Right ventricle myocardium superior (tissue), 1 donor: ENCODE results near the gene IL12RB2. TPM values are rescaled to one million over a fixed set of nuclear protein-coding genes. Genes with fewer than 3 reads are reported as not detected.
"Not testable (repeated sequence)": the region's sequence is repeated elsewhere in the genome, so short reads cannot be mapped to it uniquely, and the experiment has no call there.

Experiments
- ATAC-seq: fragments of 200-7000 bp; cut with Tn5 transposase; one replicate; pipeline ENCODE4 v1.9.1; 2020; ENCODE audit warnings: mild to moderate bottlenecking; ENCODE audit not compliant: poor library complexity
- DNase-seq: peaks from one replicate; pipeline ENCODE4 v3.0.0-alpha.2; 2020
- intact Hi-C: fragments of 100-400 bp; cut with DNase I; formaldehyde crosslinking; loops from one replicate; pipeline ENCODE4 v1.11.2; 2022
- total RNA-seq: library from RNA; stranded (reverse); fragmentation: NEBNext Ultra II Directional; extraction: Animal tissue kit (Norgen Biotek cat#: 25700); gene quantifications from one replicate; pipeline ENCODE4 v1.2.1, GENCODE V29; 2021
- donor health status: DM: no; HTN: yes; CAD: no; lungs with severe emphysema.

IL12RB2 gene
- total RNA-seq, 1 donor from 2014 or later: 0.54 TPM

DNA sequence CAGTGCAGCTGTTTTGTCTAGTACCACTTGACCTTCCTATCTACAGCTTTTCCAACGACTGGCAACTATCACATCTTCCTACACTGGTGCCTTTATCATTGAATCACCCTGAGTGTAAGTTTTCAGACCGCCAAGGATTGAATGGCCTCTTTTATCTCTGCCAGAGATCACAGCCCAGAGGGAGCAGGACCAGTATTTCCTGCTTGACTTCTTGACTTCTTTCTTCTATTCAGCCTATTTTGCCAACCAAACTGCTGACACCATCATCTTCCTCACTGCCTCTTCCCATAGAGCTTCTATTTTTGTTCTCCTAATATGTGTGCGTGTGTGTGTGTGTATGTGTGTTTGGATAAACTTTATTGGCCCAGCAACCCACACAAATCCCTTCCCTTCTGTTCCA lies 68.7 kb downstream of the IL12RB2 start:
- intact Hi-C loops: no loop called here
- DNase-seq: no peak
- no peak for ATAC-seq

DNA sequence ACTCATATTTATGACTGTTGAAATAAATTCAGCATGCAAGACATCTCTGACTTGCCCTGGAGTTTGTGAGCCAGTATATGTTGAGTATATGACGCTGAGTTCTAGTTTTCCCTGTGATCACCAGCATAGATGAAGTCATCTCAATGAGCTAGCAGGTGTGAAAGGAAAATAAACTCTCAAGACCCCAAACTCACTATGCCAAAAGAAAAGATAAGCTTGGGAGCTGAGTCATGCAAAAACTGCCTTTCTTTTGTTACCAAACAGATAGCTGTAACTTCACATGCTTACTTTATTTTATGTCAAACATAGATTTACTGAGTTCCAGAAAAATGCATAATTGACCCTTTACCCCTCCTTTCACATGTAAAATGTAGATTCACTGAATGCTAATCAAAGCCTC lies 69.6 kb downstream of the IL12RB2 start:
- DNase-seq (no peak), ATAC-seq (no peak)
- intact Hi-C loops: no loop called here

DNA sequence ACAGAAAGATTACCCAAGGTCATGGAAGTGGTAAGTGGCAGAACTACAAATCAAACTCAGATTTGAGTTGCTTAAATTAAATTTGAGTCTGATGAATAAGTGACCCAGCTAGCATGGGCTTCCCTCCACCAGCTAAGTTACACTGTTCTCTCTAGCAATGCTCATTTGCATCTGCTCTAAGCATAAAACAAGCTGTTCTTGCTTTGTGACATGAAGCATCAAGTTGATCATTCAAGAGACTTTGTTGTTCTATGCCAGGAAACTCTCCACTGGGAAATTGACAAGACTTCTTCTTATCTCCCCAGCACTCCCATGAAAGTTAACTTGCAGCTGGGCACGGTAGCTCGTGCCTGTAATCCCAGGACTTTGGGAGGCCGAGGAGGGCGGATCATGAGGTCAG lies 73.5 kb downstream of the IL12RB2 start:
- intact Hi-C loops: no loop called here
- ATAC-seq: peak; percentile 22
- no peak for DNase-seq

DNA sequence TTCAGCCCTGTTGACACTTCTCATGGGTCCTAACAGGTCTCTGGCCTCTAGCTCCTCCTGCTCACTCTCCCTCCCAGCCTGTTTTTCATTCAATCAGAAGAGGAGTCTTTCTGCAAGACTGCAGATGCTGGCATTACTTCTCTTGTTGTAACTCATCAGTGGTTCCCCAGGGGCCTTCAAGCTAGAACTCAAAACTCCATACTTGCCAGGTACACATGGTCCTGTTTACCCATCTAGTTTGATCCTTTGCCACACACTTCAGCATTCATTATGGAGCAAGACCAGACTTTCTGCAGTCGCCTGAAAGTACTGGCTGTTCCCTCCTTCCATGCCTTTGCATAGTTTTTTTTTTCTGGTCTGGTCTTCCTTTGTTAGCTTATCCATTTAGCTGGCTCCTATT lies 74.6 kb downstream of the IL12RB2 start:
- ATAC-seq: peak; percentile 15
- no peak for DNase-seq
- intact Hi-C loops: no loop called here

DNA sequence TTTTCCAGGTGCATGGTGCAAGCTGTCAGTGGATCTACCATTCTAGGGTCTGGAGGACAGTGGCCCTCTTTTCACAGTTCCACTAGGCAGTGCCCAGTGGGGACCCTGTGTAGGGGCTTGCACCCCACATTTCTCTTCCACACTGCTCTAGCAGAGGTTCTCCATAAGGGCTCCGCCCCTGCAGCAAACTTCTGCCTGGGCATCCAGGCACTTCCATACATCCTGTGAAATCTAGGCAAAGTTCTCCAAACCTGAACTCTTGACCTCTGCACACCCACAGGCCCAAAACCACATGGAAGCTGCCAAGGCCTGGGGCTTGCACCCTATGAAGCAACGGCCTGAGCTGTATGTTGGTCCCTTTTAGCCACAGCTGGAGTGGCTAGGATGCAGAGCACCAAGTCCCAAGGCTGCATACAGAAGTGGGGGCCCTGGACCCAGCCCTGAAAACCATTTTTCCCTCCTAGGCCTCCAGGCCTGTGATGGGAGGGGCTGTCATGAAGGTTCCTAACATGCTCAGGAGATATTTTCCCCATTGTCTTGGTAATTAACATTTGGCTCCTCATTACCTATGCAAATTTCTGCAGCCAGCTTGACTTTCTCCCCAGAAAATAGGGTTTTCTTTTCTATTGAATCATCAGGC lies 76.4 kb downstream of the IL12RB2 start:
- intact Hi-C loops: no loop called here
- no peak for DNase-seq
- no peak for ATAC-seq

DNA sequence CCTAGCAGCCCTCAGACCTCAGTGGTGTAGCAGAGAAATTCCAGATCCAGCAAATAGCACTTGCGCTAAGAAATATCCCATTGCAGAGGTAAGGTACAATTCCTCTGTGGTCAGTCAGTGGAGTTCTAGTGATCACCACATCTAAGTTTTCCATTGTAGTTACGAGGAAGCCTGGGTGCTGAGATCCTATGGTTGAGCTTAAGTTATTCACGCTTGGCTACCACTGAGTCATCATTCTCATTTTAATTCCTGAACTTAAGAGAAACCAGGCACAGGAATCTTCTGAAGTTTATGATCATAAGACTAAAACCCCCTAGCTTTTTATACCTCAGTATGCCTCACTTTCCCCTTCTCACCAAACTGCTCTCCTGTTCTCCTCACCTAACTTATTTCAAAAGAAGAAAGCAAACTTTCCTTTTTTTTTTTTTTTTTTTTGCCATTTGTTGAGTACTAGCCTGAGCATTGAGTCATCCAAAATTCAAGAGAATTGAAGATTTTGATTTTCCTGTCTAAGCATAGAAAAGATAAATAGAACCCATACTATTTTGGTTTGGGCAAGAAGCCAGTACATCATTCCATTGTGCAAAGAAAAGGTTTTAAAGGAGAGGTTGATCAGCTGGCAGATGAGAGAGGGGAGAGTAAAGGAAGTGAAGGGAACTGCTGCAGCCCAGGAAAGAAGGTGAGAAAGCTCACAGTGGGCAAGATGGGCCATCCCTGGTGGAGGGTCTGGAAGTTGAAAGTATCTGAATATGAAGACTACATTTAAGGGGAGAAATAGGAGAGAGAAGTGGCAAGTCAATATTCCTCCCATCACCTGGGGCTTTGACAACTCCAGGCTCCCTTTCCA lies 82.6 kb downstream of the IL12RB2 start:
- ATAC-seq (no peak), DNase-seq (no peak)
- intact Hi-C loops: no loop called here

DNA sequence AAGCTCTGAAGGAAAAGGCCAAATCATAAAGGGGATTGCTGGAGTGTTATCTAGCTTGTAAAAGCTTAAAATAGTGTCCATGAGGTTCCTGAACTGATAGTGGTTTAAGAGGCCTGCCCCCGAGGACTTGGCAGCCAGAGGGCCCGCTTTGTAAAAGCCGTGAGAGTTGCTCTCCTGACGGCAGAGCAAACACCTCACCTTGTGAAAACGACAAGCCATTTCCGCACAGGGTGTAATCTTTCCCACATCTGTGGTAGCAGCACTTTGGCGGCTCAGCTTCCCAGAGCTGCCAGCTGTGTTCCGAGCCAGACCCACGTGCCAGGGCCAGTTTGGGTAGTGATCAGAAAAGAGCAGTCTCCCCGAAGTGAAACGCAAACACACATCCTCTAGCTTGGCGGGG lies 85.6 kb downstream of the IL12RB2 start:
- intact Hi-C loops: no loop called here
- peak; percentile 44 for DNase-seq
- peak; percentile 82 for ATAC-seq

DNA sequence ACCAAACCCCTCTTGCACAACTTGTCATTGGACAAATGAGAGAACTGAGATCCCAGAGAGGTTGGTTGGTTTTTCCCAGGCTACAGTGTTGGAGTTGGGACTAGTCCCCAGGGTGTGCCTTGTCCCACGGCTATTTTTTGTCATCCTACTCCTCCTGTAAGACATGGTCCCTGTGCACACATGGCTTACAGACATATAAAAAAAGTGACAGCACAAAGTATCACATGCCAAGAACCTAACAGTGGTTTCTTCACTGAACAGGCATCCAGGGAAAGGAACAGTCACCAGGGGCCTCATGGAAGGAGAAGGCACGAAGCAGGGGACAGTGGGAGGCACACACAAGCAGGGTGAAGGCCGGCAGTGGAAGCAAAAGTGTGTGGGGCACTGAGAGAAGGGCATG lies 86.1 kb downstream of the IL12RB2 start:
- intact Hi-C loops: no loop called here
- peak; percentile 9 for ATAC-seq
- DNase-seq: no peak

DNA sequence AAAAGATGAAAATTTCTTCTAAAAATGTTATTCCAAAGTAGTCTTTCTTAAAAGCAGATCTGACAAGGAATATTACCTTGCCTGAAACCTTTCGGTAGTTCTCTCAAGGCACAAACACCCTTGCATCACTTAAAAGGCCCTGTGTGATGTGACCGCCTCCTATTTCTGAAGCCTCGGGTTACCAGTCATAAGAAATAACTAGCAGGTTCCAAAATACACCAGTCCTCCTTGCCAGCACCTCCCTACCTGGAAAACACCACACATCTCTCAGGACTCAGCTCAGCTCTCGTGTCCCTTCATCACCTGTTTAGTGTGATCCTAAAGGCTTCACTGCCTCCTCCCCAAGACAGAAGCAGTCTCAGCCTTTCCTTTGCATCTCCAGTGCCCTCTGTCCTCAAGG lies 86.9 kb downstream of the IL12RB2 start:
- intact Hi-C loops: no loop called here
- ATAC-seq (no peak), DNase-seq (no peak)

DNA sequence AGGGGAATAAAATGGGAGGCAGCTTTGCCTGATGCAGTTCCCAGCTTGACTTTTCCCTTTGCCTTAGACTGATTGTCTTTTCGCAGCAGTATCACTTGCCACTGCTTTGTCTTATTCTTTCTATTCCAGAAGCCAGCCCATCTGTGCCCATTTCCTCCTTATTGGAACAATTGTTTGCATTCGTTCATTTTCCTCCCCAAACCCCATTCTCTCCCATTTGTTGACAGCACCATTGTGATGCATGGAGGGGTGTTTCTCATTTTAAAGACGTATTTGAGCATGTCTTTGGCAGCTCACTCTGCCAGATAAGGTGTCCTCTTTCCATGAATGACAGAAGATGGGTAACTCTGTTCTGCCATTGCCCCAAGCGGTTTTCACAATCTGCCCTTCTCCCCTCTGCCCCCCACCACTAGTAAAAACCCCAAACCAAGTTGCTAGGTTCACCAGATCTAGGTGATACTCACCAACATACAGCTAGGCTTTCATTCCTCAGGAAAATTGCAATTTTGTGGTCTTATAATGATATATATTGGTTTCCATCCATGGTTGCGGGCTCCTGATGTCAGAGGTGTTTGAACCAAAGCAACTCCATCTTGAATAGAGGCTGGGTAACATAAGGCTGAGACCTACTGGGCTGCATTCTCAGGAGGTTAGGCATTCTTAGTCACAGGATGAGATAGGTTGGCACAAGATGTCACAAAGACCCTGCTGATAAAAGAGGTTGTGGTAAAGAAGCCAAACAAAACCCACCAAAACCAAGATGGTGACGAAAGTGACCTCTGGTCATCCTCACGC lies 91.7 kb downstream of the IL12RB2 start:
- intact Hi-C loops: no loop called here
- DNase-seq (no peak), ATAC-seq (no peak)

DNA sequence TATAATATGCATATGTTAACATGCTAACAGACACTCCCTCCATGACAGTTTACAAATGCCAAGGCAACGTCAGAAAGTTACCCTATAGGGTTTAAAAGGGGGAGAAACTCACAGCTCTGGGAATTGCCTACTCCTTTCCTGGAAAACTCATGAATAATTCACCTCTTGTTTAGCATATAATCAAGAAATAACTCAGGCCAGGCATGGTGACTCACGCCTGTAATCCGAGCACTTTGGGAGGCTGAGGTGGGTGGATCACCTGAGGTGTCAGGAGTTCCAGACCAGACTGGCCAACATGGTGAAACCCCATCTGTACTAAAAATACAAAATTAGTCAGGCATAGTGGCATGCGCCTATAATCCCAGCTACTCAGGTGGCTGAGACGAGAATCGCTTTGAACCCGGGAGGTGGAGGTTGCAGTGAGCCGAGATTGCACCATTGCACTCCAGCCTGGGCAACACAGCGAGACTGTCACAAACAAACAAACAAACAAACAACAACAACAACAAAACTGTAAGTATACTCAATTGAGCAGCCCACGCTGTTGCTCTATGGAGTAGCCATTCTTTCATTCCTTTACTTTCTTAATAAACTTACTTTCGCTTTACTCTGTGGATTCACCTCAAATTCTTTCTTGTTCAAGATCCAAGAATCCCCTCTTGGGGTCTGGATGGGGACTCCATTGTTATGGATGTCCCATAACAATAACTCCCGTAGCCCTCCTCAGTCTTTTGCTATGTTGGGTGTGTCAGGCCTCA lies 92.5 kb downstream of the IL12RB2 start:
- ATAC-seq, intact Hi-C loops, DNase-seq: not testable (repeated sequence)

DNA sequence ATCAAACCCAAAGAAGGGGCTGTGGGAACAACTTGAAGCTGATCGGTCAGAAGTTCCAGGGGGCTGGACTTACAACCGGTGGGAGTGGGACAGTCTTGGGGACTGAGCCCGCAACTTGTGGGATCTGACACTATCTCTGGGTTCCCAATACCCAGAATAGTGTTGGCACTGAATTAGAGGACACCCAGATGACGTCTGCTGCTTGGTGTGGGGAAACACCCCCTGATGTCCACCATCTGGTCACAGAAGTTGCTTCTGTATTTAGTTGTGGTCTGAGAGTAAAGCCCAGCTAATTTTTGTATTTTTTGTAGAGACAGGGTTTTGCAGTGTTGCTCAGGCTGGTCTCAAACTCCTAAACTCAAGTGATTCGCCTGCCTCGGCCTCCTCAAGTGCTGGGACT lies 93.8 kb downstream of the IL12RB2 start:
- DNase-seq (no peak), ATAC-seq (no peak)
- intact Hi-C loops: no loop called here

DNA sequence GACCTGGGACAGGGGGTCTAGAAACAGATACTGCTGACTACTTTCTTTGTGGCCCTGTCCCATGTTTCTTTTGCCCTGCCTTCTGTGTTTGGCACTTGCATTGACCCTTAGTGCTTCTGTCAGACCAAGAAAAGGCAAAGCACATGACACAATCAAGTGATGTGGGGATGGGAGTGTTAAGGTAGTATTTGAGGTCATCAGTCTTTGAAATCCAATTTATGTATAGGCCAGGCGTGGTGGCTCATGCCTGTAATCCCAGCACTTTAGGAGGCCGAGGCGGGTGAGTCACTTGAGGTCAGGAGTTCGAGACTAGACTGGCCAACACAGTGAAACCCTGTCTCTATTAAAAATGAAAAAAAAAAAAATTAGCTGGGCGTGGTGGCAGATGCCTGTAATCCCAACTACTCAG lies 96.5 kb downstream of the IL12RB2 start:
- ATAC-seq (no peak), DNase-seq (no peak)
- intact Hi-C loops: no loop called here

DNA sequence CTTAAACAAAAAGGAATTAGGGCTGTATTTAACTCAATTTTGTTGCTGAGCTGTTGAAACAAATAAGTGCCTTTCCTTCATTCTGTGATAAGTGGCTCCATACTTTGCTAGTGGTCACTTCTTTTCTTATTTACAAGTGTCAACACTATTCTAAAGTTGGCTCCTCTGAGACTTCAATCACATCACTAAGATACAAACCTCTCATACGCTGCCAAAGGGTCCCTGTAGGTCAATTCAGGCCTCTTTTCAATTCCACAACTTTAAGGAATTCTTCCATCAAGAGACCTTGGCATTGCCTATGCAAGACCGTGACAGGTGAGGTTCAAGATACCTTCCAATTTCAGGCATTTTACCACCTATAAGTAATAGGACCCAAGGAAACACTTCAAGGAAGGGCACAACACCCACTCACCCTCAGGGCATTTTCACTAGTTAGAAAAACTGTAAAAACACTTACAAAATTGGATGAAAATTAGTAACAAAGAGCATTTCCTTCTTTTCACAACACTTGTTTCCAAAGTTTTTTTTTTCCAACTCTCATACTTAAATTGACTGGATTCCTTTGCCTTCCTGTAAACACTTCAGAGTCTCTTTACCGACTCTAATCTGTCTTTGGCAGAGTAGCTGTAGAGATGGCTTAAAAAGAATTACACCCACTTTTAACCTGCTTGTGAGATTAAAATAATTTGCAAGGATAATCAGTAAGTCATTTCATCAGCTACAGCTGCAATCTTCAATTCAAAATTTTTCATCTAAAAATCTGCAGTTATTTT lies 98.0 kb downstream of the IL12RB2 start:
- ATAC-seq: peak; percentile 32
- intact Hi-C loops: no loop called here
- no peak for DNase-seq

DNA sequence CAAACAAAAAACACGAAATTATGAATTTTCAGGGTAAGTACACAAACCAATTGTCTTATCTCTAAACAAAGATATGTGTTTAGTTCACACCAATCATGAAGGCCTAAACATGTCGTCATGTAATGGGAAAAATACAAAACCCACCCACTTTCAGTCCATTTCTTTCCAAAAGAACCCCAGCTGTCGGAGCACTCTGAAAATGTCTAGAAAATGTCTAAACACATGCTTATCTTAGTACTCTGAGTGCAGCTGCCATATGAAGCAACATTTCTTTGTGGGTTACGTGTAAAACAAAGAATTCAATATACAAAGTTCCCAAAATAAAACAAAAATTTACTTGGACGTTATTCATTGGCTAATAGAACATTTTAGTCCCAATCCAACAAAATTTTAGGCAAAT lies 99.8 kb downstream of the IL12RB2 start:
- ATAC-seq (peak; percentile 44), DNase-seq (no peak)
- intact Hi-C loops: no loop called here

DNA sequence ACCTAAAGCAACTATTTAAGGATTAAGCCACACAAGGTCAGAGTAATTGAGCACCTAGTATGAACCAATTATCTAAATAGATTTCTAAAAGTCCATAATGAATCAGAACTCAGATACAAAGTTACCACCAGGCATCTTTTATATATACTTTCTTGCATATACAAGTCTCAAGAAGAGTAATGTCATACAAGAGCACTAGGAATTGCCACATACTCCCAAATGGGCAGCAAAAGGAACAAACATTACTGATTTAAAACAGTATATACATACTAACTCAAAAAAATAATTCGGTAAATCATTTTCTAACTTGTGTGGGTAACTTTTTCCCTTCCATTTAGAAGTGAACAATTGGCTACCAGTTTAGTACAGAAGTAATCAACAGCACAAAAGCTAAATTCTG lies 100.5 kb downstream of the IL12RB2 start:
- ATAC-seq (no peak), DNase-seq (no peak)
- intact Hi-C loops: no loop called here

DNA sequence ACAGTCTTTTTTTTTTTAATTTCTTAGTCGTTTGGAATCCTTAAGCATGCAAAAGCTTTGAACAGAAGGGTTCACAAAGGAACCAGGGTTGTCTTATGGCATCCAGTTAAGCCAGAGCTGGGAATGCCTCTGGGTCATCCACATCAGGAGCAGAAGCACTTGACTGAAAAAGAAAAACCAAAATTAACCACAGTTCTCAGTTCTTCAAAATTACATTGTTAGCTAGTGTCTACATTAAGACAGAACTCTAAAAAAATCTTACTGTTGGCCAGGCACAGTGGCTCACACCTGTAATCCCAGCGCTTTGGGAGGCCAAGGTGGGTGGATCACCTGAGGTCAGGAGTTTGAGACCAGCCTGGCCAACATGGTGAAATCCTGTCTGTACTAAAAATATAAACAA lies 105.4 kb downstream of the IL12RB2 start:
- ATAC-seq, intact Hi-C loops, DNase-seq: not testable (repeated sequence)

DNA sequence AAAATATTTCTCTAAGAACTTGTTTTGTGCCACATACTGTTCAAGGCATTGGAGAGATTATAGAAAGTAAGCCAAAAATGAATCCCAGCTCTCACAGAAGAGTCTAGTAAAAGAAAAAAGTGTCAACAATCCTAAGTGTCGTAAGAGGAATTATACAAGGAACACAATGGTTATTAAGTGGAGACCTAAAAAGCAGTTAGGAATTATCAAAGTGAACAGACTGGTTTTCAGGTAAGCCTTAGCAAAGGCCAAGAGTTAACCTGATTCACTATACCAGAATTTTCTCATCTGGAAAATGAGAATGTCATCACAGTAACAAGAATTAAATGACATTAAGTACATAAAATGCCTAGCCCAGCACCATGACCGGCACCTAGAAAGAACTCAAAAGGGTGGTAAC lies 106.9 kb downstream of the IL12RB2 start:
- DNase-seq (no peak), ATAC-seq (no peak)
- intact Hi-C loops: no loop called here
